Activated naive CD8-positive, alpha-beta T cell treated with anti-CD3 and anti-CD28 coated beads for 36 hours (primary cell): ENCODE data around the gene GNLY. TPM values are rescaled to one million over a fixed set of nuclear protein-coding genes. Genes with fewer than 3 reads are reported as not detected.

ENCODE experiments used
- DNase-seq: peaks from one replicate; pipeline ENCODE4 v3.0.0; 2021
- H3K27ac Mint-ChIP-seq: one replicate; pipeline ENCODE4 v1.8.0; 2022; ENCODE audit warnings: mild to moderate bottlenecking, moderate library complexity, mixed read lengths
- H3K27me3 Mint-ChIP-seq: one replicate; pipeline ENCODE4 v1.8.0; 2022; ENCODE audit warnings: mild to moderate bottlenecking, mixed read lengths
- H3K36me3 Mint-ChIP-seq: one replicate; pipeline ENCODE4 v1.8.0; 2021; ENCODE audit warnings: mild to moderate bottlenecking, mixed read lengths
- H3K4me1 Mint-ChIP-seq: one replicate; pipeline ENCODE4 v1.8.0; 2021; ENCODE audit warnings: mixed read lengths
- H3K4me3 Mint-ChIP-seq: one replicate; pipeline ENCODE4 v1.8.0; 2022; ENCODE audit warnings: mild to moderate bottlenecking, moderate library complexity, mixed read lengths
- H3K9me3 Mint-ChIP-seq: one replicate; pipeline ENCODE4 v1.8.0; 2022; ENCODE audit warnings: mixed read lengths
- total RNA-seq, 2 experiments: library from RNA; stranded (reverse); gene quantifications; one replicate each; pipeline ENCODE4 v1.2.3, GENCODE V29; 2021

GNLY gene
- total RNA-seq, 2 experiments from 2014 or later = 1.5 to 2.1 TPM

DNA sequence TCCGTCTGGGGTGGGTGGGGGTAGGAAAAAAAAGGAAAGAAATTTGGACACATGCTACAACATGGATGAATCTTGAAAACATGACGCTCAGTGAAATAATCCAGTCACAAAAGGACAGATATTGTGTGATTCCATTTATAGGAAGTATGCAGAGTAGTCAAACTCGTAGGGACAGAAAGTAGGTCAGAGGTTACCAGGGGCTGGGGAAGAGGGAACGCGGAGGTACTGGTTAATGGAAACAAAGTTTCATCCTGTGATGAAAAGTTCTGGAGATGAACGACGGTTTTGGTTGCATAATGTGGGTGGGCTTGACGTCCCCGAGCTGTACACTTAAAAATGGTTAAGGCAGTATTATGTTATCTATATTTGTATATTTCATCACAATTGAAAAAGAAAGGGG, 21.7 kb upstream of the GNLY start:
- Mint-ChIP-seq H3K27me3 (no peaks in the 10 kb centered on the region), H3K27ac (no peak overlapping the region), H3K4me1 (no peaks in the 10 kb centered on the region), H3K4me3 (no peak overlapping the region), H3K36me3 (no peaks in the 10 kb centered on the region), H3K9me3 (no peaks in the 10 kb centered on the region)
- no peak for DNase-seq

- no peaks in the 10 kb centered on the region for H3K36me3 Mint-ChIP-seq
- no peak for DNase-seq
- no peak overlapping the region for H3K4me3 Mint-ChIP-seq
- H3K27ac Mint-ChIP-seq = no peak overlapping the region
- no peaks in the 10 kb centered on the region for H3K27me3 Mint-ChIP-seq
- no peaks in the 10 kb centered on the region for H3K9me3 Mint-ChIP-seq
- H3K4me1 Mint-ChIP-seq = no peaks in the 10 kb centered on the region
Observed at GRCh38 chr2:85673716-85674375, 20.3 kb upstream of the GNLY start.

- Mint-ChIP-seq H3K9me3 (no peaks in the 10 kb centered on the region), H3K4me1 (no peaks in the 10 kb centered on the region), H3K27me3 (no peaks in the 10 kb centered on the region), H3K27ac (no peak overlapping the region), H3K4me3 (no peak overlapping the region), H3K36me3 (no peaks in the 10 kb centered on the region)
- no peak for DNase-seq
Observed at GRCh38 chr2:85674417-85674816, 19.7 kb upstream of the GNLY start.

DNA sequence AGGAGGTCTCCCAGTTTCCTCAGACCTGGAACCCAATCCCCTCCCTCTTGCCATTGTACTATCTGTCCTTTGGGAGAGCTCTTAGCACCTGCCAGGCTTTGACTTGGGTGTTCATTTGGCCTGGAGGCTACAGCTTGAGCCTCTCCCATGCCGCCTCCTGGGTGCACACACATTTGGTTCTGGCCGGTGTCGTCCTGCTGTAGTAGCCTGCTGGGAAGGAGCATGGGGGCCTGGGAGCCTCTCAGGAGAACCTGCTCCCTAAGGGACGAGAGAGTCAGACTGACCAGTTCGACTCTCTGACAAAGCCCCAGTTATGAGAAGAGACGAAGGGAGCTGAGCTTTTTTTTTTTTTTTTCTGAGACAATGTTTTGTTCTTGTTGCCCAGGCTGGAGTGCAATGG, 18.7 kb upstream of the GNLY start:
- no peaks in the 10 kb centered on the region for H3K36me3 Mint-ChIP-seq
- H3K27ac Mint-ChIP-seq = no peak overlapping the region
- no peaks in the 10 kb centered on the region for H3K4me1 Mint-ChIP-seq
- DNase-seq = no peak
- no peak overlapping the region for H3K4me3 Mint-ChIP-seq
- no peaks in the 10 kb centered on the region for H3K9me3 Mint-ChIP-seq
- H3K27me3 Mint-ChIP-seq = peaks cover 3% of the 10 kb centered on the region

- Mint-ChIP-seq H3K4me3 (no peak overlapping the region), H3K27ac (no peak overlapping the region), H3K4me1 (no peaks in the 10 kb centered on the region), H3K36me3 (no peaks in the 10 kb centered on the region), H3K27me3 (peaks cover 3% of the 10 kb centered on the region), H3K9me3 (no peaks in the 10 kb centered on the region)
- DNase-seq = no peak
Observed at GRCh38 chr2:85675866-85676548, 18.2 kb upstream of the GNLY start.

- no peak overlapping the region for H3K4me3 Mint-ChIP-seq
- H3K27ac Mint-ChIP-seq = no peak overlapping the region
- H3K9me3 Mint-ChIP-seq = no peaks in the 10 kb centered on the region
- no peaks in the 10 kb centered on the region for H3K36me3 Mint-ChIP-seq
- no peak for DNase-seq
- peaks cover 3% of the 10 kb centered on the region for H3K27me3 Mint-ChIP-seq
- no peaks in the 10 kb centered on the region for H3K4me1 Mint-ChIP-seq
Observed at GRCh38 chr2:85678377-85678776, 15.8 kb upstream of the GNLY start.

- H3K4me3 Mint-ChIP-seq = no peak overlapping the region
- H3K4me1 Mint-ChIP-seq = no peaks in the 10 kb centered on the region
- H3K9me3 Mint-ChIP-seq = no peaks in the 10 kb centered on the region
- H3K27me3 Mint-ChIP-seq = peaks cover 3% of the 10 kb centered on the region
- DNase-seq = peak; percentile 76
- no peaks in the 10 kb centered on the region for H3K36me3 Mint-ChIP-seq
- H3K27ac Mint-ChIP-seq = no peak overlapping the region
Observed at GRCh38 chr2:85678794-85679672, 15.1 kb upstream of the GNLY start.

DNA sequence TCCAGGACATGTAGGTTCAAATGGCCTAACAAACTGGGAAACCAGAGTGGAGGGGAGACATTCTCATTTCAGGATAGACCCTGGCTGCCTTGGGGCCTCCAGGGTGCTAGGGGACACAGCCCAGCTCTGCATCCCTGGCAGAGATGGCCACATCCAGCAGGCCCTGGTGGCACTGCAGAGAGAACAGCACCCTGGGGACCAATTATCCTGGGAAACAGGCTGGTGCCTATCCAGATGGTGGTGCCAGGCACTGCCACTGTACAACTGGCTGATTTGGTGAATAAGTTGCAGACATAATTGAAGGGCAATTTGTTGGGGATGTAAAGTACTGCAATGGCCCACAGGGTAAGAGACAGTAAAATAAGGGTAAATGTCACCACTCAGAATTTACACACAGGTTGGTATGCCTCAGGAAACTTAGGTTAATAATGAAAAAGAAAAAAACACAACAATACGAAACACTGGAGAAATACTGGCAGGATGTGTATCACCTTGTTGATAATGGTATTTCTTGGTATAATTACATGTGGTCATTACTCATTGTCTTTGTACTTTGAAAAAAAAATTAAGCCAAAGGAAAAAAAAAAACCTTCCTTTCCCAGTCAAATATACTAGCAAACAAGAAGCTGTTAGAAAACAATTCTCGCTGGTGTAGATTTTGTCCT, 13.3 kb upstream of the GNLY start:
- Mint-ChIP-seq H3K36me3 (no peaks in the 10 kb centered on the region), H3K9me3 (no peaks in the 10 kb centered on the region), H3K27me3 (peaks cover 3% of the 10 kb centered on the region), H3K4me1 (no peaks in the 10 kb centered on the region), H3K27ac (no peak overlapping the region), H3K4me3 (no peak overlapping the region)
- DNase-seq = no peak

GRCh38 chr2:85681372-85681763, 12.8 kb upstream of the GNLY start:
- no peaks in the 10 kb centered on the region for H3K4me1 Mint-ChIP-seq
- H3K9me3 Mint-ChIP-seq = no peaks in the 10 kb centered on the region
- DNase-seq = no peak
- no peaks in the 10 kb centered on the region for H3K36me3 Mint-ChIP-seq
- no peak overlapping the region for H3K27ac Mint-ChIP-seq
- peaks cover 3% of the 10 kb centered on the region for H3K27me3 Mint-ChIP-seq
- H3K4me3 Mint-ChIP-seq = no peak overlapping the region

DNA sequence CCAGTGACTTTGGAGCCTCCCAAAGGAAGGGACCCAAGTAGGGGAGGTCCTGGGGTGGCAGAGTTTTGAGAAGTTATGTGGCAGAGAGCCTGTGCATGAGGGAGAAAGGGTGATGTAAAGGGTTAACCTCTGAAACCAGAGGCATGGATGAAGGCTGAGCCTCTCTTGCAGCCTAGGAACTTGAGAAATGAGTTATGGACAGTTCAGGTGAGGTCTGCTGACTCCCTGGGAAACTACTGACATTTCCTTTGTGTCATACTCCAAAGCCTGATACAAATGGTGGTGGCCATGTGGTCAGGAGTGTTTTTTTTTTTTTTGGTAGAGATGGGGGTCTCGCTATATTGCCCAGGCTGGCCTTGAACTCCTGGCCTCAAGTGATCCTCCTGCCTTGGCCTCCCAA, 12.4 kb upstream of the GNLY start:
- no peaks in the 10 kb centered on the region for H3K36me3 Mint-ChIP-seq
- H3K4me1 Mint-ChIP-seq = no peaks in the 10 kb centered on the region
- no peak for DNase-seq
- H3K27ac Mint-ChIP-seq = no peak overlapping the region
- H3K4me3 Mint-ChIP-seq = no peak overlapping the region
- peaks cover 3% of the 10 kb centered on the region for H3K27me3 Mint-ChIP-seq
- H3K9me3 Mint-ChIP-seq = no peaks in the 10 kb centered on the region

GRCh38 chr2:85682378-85682777, 11.8 kb upstream of the GNLY start:
- Mint-ChIP-seq H3K27me3 (peaks cover 9% of the 10 kb centered on the region), H3K36me3 (no peaks in the 10 kb centered on the region), H3K9me3 (no peaks in the 10 kb centered on the region), H3K27ac (no peak overlapping the region), H3K4me3 (no peak overlapping the region), H3K4me1 (no peaks in the 10 kb centered on the region)
- DNase-seq = no peak

DNA sequence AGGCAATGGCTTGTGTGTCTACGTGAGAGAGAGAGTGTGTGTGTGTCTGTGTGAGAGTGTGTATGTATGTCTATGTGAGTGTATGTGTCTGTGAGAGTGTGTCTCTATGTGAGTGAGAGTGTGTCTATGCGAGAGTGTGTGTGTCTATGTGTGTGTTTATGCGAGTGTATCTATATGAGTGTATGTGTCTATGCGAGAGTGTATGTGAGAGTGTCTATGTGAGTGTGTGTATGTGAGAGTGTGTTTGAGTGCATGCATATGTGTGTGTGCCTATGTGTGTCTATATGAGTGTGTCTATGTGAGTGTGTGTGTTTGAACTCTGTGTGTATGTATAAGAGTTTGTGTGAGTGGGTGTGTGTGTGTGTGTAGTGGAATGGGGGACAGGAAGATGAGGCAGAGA, 9.8 kb upstream of the GNLY start:
- Mint-ChIP-seq H3K27ac (no peak overlapping the region), H3K4me1 (no peaks in the 10 kb centered on the region), H3K4me3 (no peak overlapping the region), H3K9me3 (no peaks in the 10 kb centered on the region), H3K27me3 (peaks cover 9% of the 10 kb centered on the region), H3K36me3 (no peaks in the 10 kb centered on the region)
- DNase-seq = no peak

GRCh38 chr2:85684806-85685205, 9.4 kb upstream of the GNLY start:
- no peaks in the 10 kb centered on the region for H3K36me3 Mint-ChIP-seq
- no peak overlapping the region for H3K27ac Mint-ChIP-seq
- no peaks in the 10 kb centered on the region for H3K9me3 Mint-ChIP-seq
- peaks cover 9% of the 10 kb centered on the region for H3K27me3 Mint-ChIP-seq
- H3K4me3 Mint-ChIP-seq = no peak overlapping the region
- no peaks in the 10 kb centered on the region for H3K4me1 Mint-ChIP-seq
- DNase-seq = no peak

DNA sequence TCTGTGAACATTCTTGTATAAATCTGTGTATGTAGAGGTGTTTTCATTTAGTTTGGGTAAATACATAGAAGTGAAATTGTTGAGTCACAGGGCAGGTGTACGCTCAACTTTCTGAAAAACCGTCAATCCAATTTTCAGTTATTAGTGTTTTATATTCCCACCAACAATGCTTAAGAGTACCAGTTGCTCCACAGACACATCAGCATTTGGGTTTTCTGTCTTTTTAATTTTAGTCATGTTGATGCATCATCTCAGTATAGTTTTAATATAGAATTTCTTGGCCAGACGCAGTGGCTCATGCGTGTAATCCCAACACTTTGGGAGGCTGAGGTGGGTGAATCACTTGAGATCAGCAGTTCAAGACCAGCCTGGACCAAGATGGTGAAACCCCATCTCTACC, 3.2 kb upstream of the GNLY start:
- no peaks in the 10 kb centered on the region for H3K36me3 Mint-ChIP-seq
- DNase-seq = no peak
- peaks cover 2% of the 10 kb centered on the region for H3K4me1 Mint-ChIP-seq
- no peaks in the 10 kb centered on the region for H3K9me3 Mint-ChIP-seq
- peaks cover 6% of the 10 kb centered on the region for H3K27me3 Mint-ChIP-seq
- H3K4me3 Mint-ChIP-seq = no peak overlapping the region
- H3K27ac Mint-ChIP-seq = no peak overlapping the region

DNA sequence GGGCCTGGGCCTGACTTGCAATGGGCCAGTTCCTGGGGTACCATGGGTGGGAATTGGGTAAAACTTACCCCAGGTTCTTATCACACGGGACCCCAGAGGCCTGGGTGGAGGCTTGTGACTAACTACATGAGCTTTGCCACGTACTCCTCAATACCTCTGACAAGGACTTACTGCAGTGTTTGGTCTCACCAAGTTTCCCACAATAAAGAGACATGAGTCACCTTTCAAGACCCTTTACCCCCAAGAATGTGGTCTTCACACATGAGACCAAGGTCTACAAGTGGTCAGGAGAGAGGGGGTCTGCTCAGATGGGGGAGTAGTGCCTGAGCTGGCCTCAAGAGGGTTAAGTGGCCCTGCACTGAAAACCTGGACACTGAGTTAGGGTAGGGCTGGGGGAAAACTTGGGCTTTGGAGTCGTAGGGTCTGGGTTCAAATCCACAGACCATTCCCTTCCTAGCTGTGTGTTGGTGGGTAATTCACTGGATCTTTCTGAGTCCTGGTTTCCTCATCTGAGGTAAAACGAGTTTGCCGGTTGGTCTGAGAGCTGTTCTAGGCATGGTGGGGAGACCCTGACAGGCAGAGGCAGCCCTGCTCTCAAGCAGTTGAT, 2.0 kb upstream of the GNLY start:
- H3K27ac Mint-ChIP-seq = peak overlapping the region; percentile 16
- H3K27me3 Mint-ChIP-seq = peaks cover 3% of the 10 kb centered on the region
- peaks cover 2% of the 10 kb centered on the region for H3K4me1 Mint-ChIP-seq
- no peak for DNase-seq
- no peaks in the 10 kb centered on the region for H3K9me3 Mint-ChIP-seq
- H3K4me3 Mint-ChIP-seq = no peak overlapping the region
- no peaks in the 10 kb centered on the region for H3K36me3 Mint-ChIP-seq
